HepG2 (cell line): ENCODE measurements around the gene CHP1. TPM values are rescaled to one million over a fixed set of nuclear protein-coding genes. Genes with fewer than 3 reads are reported as not detected.
A peak's percentile ranks its signal among the peaks of the same experiment; 100 is the strongest.

Source experiments
- ADNP ChIP-seq: sonication (generic); formaldehyde crosslinking; IDR thresholded peaks from 2 replicates; pipeline ENCODE4 v1.4.0; 2020; ENCODE audit warnings: missing genetic modification reagents
- GMEB2 ChIP-seq: IDR thresholded peaks from 2 replicates; pipeline ENCODE4 v1.6.1; 2016; ENCODE audit warnings: missing biosample characterization, missing genetic modification reagents, low read depth
- GTF2F1 ChIP-seq: fragments of 150-350 bp; IDR thresholded peaks from 2 replicates; pipeline ENCODE4 v1.6.1; 2014; ENCODE audit warnings: low read length
- ISX ChIP-seq: sonication (generic); formaldehyde crosslinking; conservative IDR thresholded peaks from 2 replicates; pipeline ENCODE4 v1.5.0; 2020; ENCODE audit warnings: missing genetic modification reagents
- MEIS1 ChIP-seq: sonication (generic); formaldehyde crosslinking; IDR thresholded peaks from 2 replicates; pipeline ENCODE4 v1.9.0; 2021; ENCODE audit warnings: mild to moderate bottlenecking, missing genetic modification reagents, moderate library complexity, borderline replicate concordance
- PHF21A ChIP-seq: sonication (generic); formaldehyde crosslinking; IDR thresholded peaks from 2 replicates; pipeline ENCODE4 v1.5.0; 2020; ENCODE audit warnings: mild to moderate bottlenecking, missing genetic modification reagents
- POGK ChIP-seq: sonication (generic); formaldehyde crosslinking; conservative IDR thresholded peaks from 2 replicates; pipeline ENCODE4 v1.8.0; 2022; ENCODE audit warnings: mild to moderate bottlenecking, moderate library complexity, missing genetic modification reagents
- RBFOX2 ChIP-seq: fragments of 200-400 bp; formaldehyde crosslinking; IDR thresholded peaks from 2 replicates; pipeline ENCODE4 v1.6.1; 2017; ENCODE audit warnings: low read depth, mild to moderate bottlenecking, low read length
- TMF1 ChIP-seq: sonication (generic); formaldehyde crosslinking; IDR thresholded peaks from 2 replicates; pipeline ENCODE4 v1.8.1; 2022; ENCODE audit warnings: low read depth, missing genetic modification reagents
- XRCC5 ChIP-seq: fragments of 200-400 bp; formaldehyde crosslinking; optimal IDR thresholded peaks from 2 replicates; pipeline ENCODE3; 2017; ENCODE audit warnings: mild to moderate bottlenecking, low read length
- ZBTB33 ChIP-seq: sonication (generic); formaldehyde crosslinking; IDR thresholded peaks from 2 replicates; pipeline ENCODE4 v1.4.0; 2020; ENCODE audit warnings: missing genetic modification reagents
- ZNF207 ChIP-seq: fragments of 450-650 bp; IDR thresholded peaks from 2 replicates; pipeline ENCODE4 v1.6.1; 2016; ENCODE audit warnings: antibody characterized with exemption, borderline replicate concordance
- ZNF782 ChIP-seq: sonication (generic); formaldehyde crosslinking; IDR thresholded peaks from 2 replicates; pipeline ENCODE4 v1.4.0; 2020; ENCODE audit warnings: missing genetic modification reagents, mild to moderate bottlenecking, borderline replicate concordance
- ZNF816 ChIP-seq: sonication (generic); formaldehyde crosslinking; IDR thresholded peaks from 2 replicates; pipeline ENCODE4 v1.8.0; 2022; ENCODE audit warnings: missing genetic modification reagents, mild to moderate bottlenecking, borderline replicate concordance
- polyA plus RNA-seq, 8 experiments: library from polyadenylated mRNA; depleted of rRNA in 3 of 8; stranded (reverse) in 7 of 8; unstranded in 1 of 8; fragments of >200 nt; fragmentation: Illumina TruSeq in 4 of 8; extraction: Trizol in 4 of 8; gene quantifications; 2 replicates each; pipeline versions ENCODE4 v1.2.1 to v1.2.3, GENCODE V29; 2011 to 2016; ENCODE audit warnings: low read depth in 4 of 8, missing spikeins in 1 of 8, mixed read lengths in 1 of 8; ENCODE audit not compliant: insufficient read depth in 1 of 8
- total RNA-seq, 5 experiments: library from RNA; depleted of rRNA; stranded (reverse); fragments of >200 nt; fragmentation: Illumina TruSeq; extraction: Trizol; gene quantifications; 2 replicates each; pipeline ENCODE4 v1.2.3, GENCODE V29; 2016; ENCODE audit warnings: low read depth in 1 of 5
- TF ChIP-seq, protein P1 (sequence below): sonication (generic); formaldehyde crosslinking; IDR thresholded peaks from 2 replicates; pipeline ENCODE4; 2020; ENCODE audit warnings: missing genetic modification reagents, mild to moderate bottlenecking, borderline replicate concordance
- TF ChIP-seq, protein P2 (sequence below): sonication (generic); formaldehyde crosslinking; IDR thresholded peaks from 2 replicates; pipeline ENCODE4 v1.8.0; 2022; ENCODE audit warnings: low read depth, missing genetic modification reagents

CHP1 gene
- total and polyA plus RNA-seq, 2 of the 13 experiments (the other 11 are each of a cell fraction or from before 2014, with no cell fraction given), result 49.6 to 76.4 TPM

- TF ChIP-seq XRCC5 (peak; percentile 80), POGK (peak; percentile 81), GMEB2 (CRISPR knock-in tag) (peak; percentile 56; the same call in 1 of the 2 replicates), GTF2F1 (0 out of 2 replicates have a peak, but pooled peaks have one; percentile 15), ZNF816 (no peak; the same call in 1 of the 2 replicates), ADNP (no peak), ZNF207 (no peak), ZNF782 (CRISPR knock-in tag) (peak; percentile 76; the same call in 1 of the 2 replicates), TMF1 (CRISPR knock-in tag) (peak; percentile 58; the same call in 1 of the 2 replicates), PHF21A (CRISPR knock-in tag) (peak; percentile 75; the same call in 1 of the 2 replicates), ZBTB33 (peak; percentile 63; the same call in 1 of the 2 replicates), RBFOX2 (peak; percentile 70), ISX (CRISPR knock-in tag) (no peak), MEIS1 (CRISPR knock-in tag) (peak; percentile 30; the same call in 1 of the 2 replicates)
- TF ChIP-seq, protein P1, sequence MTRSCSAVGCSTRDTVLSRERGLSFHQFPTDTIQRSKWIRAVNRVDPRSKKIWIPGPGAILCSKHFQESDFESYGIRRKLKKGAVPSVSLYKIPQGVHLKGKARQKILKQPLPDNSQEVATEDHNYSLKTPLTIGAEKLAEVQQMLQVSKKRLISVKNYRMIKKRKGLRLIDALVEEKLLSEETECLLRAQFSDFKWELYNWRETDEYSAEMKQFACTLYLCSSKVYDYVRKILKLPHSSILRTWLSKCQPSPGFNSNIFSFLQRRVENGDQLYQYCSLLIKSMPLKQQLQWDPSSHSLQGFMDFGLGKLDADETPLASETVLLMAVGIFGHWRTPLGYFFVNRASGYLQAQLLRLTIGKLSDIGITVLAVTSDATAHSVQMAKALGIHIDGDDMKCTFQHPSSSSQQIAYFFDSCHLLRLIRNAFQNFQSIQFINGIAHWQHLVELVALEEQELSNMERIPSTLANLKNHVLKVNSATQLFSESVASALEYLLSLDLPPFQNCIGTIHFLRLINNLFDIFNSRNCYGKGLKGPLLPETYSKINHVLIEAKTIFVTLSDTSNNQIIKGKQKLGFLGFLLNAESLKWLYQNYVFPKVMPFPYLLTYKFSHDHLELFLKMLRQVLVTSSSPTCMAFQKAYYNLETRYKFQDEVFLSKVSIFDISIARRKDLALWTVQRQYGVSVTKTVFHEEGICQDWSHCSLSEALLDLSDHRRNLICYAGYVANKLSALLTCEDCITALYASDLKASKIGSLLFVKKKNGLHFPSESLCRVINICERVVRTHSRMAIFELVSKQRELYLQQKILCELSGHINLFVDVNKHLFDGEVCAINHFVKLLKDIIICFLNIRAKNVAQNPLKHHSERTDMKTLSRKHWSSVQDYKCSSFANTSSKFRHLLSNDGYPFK (CRISPR knock-in tag), result peak; percentile 78; the same call in 1 of the 2 replicates
- TF ChIP-seq, protein P2, sequence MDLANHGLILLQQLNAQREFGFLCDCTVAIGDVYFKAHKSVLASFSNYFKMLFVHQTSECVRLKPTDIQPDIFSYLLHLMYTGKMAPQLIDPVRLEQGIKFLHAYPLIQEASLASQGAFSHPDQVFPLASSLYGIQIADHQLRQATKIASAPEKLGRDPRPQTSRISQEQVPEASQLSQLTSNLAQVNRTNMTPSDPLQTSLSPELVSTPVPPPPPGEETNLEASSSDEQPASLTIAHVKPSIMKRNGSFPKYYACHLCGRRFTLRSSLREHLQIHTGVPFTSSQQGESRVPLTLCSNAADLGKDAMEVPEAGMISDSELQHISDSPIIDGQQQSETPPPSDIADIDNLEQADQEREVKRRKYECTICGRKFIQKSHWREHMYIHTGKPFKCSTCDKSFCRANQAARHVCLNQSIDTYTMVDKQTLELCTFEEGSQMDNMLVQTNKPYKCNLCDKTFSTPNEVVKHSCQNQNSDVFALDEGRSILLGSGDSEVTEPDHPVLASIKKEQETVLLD (CRISPR knock-in tag), result no peak; the same call in none of the 2 replicates
Measured at GRCh38 chr15:41230650-41231421, at the start of gene CHP1, which contains the start of gene EXD1 (continued).
